ENCODE measurements around the gene MORN1.

MORN1 gene

DNA sequence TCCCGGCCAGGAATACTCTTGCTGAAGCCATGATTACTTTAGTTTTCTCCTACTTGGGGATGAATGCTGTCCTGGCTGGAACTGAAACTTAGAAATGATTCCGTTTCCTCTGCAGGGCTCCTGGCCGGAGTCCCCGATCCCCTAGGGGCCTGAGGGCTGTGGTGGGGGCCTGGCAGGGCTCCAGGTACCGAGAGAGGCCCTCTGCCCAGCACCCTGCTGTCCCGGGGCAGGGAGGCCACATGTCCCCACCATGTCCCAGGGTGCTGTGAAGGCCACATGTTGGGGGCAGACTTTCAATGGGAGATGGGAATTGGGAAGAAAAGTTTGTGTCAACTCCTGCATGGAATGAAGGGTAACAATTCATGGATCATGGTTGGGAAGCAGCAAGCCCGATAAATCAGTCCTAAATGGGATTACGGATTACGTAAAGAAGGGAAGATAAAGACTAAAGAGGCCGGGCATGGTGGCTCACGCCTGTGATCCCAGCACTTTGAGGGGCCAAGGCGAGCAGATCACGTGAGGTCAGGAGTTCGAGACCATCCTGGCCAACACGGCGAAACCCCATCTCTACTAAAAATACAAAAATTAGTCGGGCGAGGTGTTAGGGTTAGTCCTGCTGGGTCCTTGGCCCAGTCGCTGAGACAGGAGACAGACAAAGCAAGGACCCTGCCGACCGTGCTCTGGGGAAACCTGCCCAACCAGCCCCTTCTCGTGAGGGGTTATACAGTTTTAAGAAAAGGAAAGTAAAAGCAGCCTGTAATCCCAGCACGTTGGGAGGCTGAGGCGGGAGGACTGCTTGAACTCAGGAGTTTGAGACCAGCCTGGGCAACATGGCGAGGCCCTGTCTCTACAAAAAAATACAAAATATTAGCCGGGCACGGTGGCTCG lies 37.6 kb downstream of the MORN1 start:
- TF ChIP-seq, protein P1, sequence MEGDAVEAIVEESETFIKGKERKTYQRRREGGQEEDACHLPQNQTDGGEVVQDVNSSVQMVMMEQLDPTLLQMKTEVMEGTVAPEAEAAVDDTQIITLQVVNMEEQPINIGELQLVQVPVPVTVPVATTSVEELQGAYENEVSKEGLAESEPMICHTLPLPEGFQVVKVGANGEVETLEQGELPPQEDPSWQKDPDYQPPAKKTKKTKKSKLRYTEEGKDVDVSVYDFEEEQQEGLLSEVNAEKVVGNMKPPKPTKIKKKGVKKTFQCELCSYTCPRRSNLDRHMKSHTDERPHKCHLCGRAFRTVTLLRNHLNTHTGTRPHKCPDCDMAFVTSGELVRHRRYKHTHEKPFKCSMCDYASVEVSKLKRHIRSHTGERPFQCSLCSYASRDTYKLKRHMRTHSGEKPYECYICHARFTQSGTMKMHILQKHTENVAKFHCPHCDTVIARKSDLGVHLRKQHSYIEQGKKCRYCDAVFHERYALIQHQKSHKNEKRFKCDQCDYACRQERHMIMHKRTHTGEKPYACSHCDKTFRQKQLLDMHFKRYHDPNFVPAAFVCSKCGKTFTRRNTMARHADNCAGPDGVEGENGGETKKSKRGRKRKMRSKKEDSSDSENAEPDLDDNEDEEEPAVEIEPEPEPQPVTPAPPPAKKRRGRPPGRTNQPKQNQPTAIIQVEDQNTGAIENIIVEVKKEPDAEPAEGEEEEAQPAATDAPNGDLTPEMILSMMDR (conservative IDR thresholded peaks at IDR 0.05; ENCODE audit: control insufficient read depth, insufficient read depth, low read depth, low read length), result no peak

DNA sequence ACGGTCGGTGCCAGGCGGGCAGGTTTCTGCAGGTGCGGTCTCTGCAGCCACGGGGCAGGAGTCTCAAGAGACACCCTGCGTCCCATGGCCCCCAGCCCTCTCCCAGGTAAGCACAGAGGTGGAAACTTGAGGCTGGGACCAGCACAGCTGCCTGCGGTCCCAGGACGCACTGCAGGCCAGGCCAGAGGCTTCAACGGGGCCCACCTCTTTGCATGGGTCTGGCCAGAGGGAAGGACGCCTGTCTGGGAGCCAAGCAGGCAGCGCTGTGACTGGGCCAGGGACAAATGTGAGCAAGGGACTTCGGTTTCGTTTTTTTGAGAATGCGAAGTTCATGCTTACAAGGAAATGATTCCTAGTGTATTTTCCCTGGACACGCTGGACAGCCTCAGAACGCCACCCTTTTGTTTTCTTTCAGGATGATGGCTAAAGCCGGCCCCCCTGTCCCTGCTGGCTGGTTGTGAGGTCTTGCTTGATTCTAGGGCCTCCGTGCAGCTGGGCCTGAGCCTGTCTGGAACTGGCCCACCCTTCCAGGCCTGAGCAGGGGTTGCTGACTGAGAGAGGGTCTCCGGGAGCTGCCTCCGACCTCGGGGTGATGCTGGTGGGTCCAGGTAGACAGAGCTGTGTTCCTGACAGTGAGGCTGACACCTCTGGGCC lies 38.3 kb downstream of the MORN1 start:
- no peak for DNase-seq (ENCODE audit: low read depth)
- H3K4me3 ChIP-seq (ENCODE audit: control insufficient read depth, low read depth, low read length), result no peak overlapping the region
- TF ChIP-seq, protein P1 (conservative IDR thresholded peaks at IDR 0.05; ENCODE audit: control insufficient read depth, insufficient read depth, low read depth, low read length), result no peak

More for the DNA sequence above, 37.6 kb downstream of the MORN1 start:
- no peak overlapping the region for H3K4me3 ChIP-seq (ENCODE audit: control insufficient read depth, low read depth, low read length)
- DNase-seq (ENCODE audit: low read depth), result no peak

DNA sequence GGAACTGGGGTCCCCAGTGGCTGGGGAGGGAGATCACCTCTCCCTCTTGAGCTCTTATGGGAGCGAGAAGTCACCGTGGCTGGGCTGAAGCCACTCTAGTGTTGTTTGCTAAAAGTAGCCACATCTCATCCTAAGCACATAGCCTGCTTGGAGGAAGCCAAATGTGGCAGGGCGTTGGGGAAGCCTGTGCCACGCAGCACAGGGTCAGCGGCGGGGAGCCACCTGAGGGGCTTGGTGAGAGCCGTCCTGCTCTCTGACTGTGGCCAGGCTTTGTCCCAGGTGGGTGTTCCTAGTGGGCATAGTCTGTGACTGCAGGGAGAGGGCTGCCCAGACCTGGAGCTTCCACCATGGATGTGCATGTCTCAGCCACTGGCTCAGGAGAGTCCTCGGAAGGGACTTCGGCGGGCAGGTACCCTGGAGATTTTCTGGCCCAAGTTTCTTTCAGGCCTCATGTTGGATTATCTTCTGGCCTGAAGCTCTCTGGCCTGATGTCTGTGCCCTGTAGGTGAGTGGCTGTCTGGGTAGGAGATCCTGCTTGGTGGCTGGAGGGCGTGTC lies 38.9 kb downstream of the MORN1 start:
- H3K4me3 ChIP-seq (ENCODE audit: control insufficient read depth, low read depth, low read length), result no peak overlapping the region
- no peak for DNase-seq (ENCODE audit: low read depth)
- TF ChIP-seq, protein P1 (conservative IDR thresholded peaks at IDR 0.05; ENCODE audit: control insufficient read depth, insufficient read depth, low read depth, low read length), result no peak

DNA sequence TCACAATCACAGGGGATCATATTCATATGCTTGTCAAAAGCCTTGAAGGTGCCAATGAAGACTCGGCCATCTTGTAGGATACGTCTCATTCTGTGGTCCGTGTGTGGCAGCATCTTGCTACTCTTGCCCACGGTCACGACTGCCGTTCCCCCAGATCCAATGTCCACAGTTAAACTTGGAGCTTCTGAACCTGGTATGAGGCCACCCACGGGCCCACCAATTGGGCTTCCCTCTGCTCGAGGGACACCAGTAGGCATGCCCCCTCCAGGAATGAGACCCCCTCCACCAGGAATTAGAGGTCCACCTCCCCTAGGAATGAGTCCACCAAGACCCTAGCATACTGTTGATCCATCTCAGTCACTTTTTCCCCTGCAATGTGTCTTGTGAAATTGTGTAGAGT lies 39.6 kb downstream of the MORN1 start:
- H3K4me3 ChIP-seq (ENCODE audit: control insufficient read depth, low read depth, low read length), result no peak overlapping the region
- TF ChIP-seq, protein P1 (conservative IDR thresholded peaks at IDR 0.05; ENCODE audit: control insufficient read depth, insufficient read depth, low read depth, low read length), result no peak
- DNase-seq (ENCODE audit: low read depth), result no peak

DNA sequence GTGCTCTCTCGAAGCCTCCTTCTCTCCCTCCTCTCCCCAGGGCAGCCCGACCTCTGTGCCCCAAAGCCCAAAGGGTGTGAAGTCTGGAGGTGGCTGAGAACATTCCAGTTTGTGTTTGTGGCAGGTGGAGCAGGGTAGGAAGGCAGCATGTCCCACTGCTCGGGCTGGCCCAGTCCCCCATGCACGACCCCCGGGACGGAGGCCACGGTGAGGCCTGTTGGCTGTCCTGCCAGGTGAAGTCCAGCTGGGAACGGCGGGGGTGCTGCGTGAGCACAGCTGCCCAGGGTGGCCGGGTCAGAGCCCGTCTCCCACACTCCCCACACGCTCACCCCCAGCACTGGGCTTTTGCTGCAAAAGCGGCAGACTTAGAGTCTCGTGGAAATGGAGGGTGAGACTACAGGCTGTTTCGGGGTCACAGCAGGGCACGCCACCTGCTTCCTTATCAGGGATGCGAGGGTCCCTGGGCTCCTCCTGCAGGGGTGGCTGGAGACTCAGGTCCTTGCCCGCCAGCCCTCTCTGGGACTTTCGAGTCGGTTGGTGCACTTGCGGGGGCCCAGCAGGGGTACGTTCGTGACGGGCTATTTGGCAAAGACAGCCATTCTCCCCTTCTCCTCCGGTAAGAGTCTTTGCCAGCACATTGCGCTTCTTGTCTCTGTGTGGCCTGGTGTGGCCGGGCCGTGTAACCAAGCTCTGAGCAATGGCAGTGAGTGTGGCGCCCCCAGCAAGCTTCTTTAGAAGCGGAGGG lies 40.3 kb downstream of the MORN1 start:
- DNase-seq (ENCODE audit: low read depth), result no peak

DNA sequence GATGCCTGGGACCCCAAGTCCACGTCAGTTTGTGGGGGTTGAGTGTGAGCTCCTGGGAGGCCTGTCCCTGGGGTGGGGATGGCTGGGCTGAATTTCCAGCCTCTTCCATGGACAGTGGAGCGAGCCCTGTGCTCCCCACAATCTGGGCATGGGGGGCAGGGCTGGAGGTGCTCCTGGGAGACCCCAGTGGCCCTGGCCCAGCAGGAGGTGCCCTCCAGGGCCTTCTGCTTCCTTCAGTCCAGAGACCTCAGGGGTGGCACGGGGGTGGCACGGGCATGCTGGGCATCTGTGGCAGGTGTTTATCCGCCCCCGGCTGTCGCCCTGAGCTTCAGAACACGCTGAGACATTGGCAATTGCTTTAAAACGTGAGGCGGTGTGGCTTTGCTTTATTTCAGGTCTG lies 40.9 kb downstream of the MORN1 start:
- TF ChIP-seq, protein P1 (conservative IDR thresholded peaks at IDR 0.05; ENCODE audit: control insufficient read depth, insufficient read depth, low read depth, low read length), result no peak
- DNase-seq (ENCODE audit: low read depth), result no peak
- H3K4me3 ChIP-seq (ENCODE audit: control insufficient read depth, low read depth, low read length), result no peak overlapping the region

More for the DNA sequence above, 40.3 kb downstream of the MORN1 start:
- TF ChIP-seq, protein P1 (conservative IDR thresholded peaks at IDR 0.05; ENCODE audit: control insufficient read depth, insufficient read depth, low read depth, low read length), result no peak
- no peak overlapping the region for H3K4me3 ChIP-seq (ENCODE audit: control insufficient read depth, low read depth, low read length)
